Fibroblast of mammary gland (primary cell): ENCODE measurements around the gene GMPR2.
A peak's percentile ranks its signal among the peaks of the same experiment; 100 is the strongest.
"Not testable (repeated sequence)": the region's sequence is repeated elsewhere in the genome, so short reads cannot be mapped to it uniquely, and the experiment has no call there.

Source experiments
- DNase-seq: peaks from one replicate; pipeline ENCODE4 v3.0.0-alpha.2; 2010; ENCODE audit warnings: low read depth
- H3K4me3 ChIP-seq: 2 replicates; pipeline ENCODE4 v1.5.1; 2011; ENCODE audit warnings: low read depth, mild to moderate bottlenecking, low read length, moderate library complexity; ENCODE audit not compliant: control insufficient read depth
- CTCF ChIP-seq: conservative IDR thresholded peaks from 2 replicates; pipeline ENCODE4 v1.5.1; 2011; ENCODE audit warnings: low read depth, low read length, inconsistent platforms; ENCODE audit not compliant: control insufficient read depth, insufficient read depth

Gene GMPR2

GRCh38 chr14:24212924-24213865, 19.5 kb upstream of the GMPR2 start, which contains the start of gene CHMP4A:
Gene CHMP4A, minus strand, starts transcription at chr14:24213488. Its CDS starts 49 bp downstream, at chr14:24213439.
- peak; percentile 98 for DNase-seq
- peak within 1 kb of the TSS; percentile 81 for H3K4me3 ChIP-seq
- peak; percentile 15 for TF ChIP-seq CTCF

DNA sequence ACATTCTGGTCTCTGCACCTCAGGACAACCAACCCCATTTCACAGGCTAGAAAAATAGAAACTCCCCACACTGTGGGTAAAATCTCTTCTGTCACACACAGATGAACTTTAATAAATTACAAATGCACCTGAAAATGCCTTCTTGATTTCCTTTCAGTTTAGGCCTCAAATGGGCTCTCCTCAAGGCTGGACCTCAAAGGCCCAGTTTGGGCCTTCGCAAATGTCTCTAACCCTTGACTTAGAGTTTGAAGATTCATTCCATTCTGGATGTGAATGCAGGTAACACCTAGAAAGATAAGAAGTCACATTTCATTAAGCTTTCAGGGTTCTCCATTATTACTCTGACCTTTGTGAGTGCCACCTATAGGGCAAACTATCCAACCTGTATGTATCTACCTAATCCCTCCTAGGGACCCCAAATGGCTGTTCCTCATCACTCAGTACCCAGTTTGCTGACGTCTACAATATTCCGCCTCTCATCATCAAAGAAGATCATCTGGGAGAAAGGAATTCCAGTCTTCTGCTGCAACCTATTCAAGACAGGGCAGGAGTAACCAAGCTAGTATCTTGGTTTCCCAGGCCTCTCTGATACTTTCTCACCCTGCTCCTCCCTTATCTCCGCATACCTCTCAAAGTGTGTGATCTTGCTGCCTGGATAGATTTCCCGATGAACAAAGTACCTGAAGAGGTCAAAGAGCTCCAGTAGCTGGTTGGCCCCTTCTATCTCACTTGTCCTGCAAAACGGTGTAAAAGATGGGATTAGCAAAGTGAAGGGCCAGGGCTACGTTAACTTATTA, 18.7 kb upstream of the GMPR2 start:
- peak overlapping the region; percentile 81 for H3K4me3 ChIP-seq
- no peak for DNase-seq
- no peak for TF ChIP-seq CTCF

DNA sequence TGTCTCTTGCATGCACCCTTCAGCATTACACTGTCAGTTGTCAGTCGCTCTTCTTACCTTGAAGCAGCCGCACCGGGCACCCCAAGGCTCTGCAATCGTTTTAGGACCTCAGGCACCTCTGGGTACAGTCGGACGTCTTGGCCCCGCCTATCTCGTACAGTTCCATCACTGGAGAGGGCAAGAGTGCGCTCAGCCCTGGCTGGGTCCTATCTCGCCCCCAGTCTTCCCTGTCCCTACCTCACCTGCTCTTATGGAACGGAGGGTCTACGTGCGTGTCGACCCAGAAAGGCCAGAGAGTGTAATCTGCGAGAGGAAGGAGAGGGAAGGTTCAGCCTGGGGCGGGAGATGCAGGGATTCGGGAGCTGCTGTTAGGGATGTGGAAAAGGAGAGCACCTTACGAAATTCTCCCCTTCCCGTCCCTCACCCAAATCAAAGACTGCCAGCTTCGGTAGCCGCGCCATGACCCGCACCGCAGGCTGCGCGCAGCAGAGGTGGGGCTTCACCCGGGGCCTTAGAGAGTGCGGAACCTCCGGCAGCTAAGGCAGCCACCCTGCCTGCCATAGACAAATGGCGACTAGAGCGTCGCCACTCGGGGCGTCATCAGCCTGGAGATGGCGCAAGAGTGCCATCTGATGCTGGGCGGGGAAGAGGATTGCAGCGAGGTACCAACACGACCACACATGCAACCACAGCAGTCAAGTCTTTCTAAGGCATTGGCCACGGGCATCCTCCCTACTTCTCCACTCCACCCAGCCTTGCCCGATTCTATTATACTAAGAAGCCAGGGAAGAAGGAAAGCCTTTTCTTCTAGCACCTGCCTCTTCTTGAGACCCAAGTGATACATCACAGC, 17.0 kb upstream of the GMPR2 start, which contains the start of gene MDP1:
MDP1 (minus strand) TSS at position 572 of the 850 bp plus-strand sequence; CDS start at position 461, 111 bp downstream.
- peak; percentile 31 for TF ChIP-seq CTCF
- peak; percentile 83 for DNase-seq
- H3K4me3 ChIP-seq, result peak within 1 kb of the TSS; percentile 72

GRCh38 chr14:24216345-24216699, 16.4 kb upstream of the GMPR2 start:
- H3K4me3 ChIP-seq, result no peak overlapping the region
- no peak for TF ChIP-seq CTCF
- DNase-seq, result no peak

GRCh38 chr14:24216876-24217275, 15.9 kb upstream of the GMPR2 start:
- not testable (repeated sequence) for H3K4me3 ChIP-seq, DNase-seq

DNA sequence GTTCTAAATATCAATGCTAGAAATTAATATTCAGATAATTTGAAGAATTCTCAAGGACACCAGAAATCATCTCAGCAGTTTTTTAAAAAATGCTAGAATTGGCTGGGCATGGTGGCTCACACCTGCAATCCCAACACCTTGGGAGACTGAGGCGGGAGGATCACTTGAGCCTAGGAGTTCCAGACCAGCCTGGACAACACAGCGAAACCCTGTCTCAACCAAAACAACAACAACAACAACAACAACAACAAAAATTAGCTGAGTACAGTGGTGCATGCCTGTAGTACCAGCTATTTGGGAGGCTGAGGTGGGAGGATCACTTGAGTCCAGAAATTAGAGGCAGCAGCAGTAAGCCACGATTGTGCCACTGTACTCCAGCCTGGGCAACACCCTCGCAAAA, 13.6 kb upstream of the GMPR2 start:
- no peak for DNase-seq
- no peak overlapping the region for H3K4me3 ChIP-seq
- no peak for TF ChIP-seq CTCF
